ENCODE measurements around the gene TMEM121.
A peak's percentile ranks its signal among the peaks of the same experiment; 100 is the strongest.

Gene TMEM121

DNA sequence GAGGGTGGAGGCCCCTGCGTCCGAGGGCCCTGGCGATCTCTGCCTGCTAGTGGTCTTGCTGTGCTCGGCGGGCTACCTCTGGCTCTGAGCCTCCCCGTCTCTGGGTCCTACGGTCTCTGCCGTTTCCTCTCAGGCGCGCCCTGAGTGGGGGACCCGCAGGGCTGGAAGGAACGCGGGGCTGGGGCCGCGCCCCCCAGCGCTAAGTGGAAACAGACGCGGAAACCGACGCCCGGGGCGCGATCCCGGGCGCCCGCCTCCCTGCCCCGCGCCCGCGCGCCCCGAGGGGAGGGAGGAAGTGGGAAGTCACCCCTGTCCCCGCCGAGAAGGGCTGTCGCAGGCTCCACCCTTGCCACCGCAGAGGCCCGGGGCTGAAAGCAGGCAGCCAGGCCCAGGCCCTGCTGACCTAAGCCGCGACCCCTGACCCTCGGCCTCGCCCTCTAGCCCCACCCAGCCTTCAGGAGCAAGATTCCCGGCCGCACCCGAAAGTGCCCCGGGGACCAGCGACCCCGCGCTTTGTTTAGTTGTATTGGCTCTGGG lies 38.9 kb upstream of the TMEM121 start:
- DNase-seq: peak in 1 of 2 experiments; percentile 6

DNA sequence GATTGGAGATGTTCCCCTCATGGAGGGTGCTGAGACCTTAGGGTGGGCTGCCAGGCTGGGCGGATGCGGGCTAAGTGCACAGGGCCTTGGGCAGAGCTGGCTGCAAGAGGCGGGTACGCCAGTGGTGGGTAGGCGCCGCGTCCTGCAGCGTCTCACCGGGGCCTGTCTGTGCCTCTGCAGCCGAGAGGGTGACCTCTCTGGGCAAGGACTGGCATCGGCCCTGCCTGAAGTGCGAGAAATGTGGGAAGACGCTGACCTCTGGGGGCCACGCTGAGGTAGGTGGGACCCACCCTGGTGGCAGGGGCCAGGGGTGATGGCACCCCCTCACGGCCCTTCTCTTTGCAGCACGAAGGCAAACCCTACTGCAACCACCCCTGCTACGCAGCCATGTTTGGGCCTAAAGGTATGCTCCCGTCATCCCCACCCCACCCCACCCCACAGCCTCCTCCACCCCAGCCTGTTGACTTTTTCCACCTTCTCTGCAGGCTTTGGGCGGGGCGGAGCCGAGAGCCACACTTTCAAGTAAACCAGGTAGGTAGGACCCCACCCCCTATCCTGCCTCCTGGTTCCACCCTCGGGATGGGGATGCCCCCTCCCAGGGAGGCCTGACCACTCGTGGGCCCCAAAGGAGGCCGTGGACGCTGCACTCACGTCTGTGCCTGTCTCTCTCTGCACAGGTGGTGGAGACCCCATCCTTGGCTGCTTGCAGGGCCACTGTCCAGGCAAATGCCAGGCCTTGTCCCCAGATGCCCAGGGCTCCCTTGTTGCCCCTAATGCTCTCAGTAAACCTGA lies 38.2 kb upstream of the TMEM121 start:
- DNase-seq: no peak

DNA sequence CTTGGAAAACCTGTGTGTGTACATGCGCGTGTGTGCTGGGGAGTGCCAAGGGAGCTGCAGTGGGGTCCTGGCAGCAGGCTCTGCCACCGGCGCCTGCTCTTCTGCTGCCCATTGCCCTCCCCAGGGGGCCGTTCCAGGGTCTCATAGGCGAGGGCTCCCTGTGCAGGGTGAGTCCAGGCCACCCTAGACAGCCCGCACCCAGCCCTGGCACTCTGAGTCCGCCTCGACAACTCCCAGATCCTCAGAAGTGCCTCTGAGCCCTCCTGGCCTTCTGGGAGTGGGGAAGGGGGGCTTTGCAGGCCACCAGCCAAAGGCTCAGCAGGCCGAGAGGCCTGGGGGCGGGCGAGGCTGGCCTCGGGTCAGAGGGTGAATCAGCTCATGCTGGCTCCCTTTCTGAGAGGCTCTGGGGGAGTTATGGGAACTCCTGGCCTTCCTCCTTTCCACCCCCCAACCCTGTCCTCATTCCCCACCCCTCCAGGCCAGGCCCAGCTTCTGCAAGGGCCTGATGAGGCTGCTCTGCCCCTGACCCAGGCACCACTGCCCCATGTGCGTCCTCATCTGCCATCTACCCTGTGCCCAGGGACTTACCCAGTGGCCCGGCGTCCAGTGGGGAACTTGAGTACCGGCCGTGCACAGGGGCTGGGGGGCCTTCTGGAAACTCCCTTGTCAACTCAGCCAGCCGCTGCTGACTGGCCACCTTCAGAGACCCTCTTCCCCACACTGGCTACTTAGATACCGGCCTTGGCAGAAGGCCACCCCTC lies 37.4 kb upstream of the TMEM121 start:
- no peak for DNase-seq

DNA sequence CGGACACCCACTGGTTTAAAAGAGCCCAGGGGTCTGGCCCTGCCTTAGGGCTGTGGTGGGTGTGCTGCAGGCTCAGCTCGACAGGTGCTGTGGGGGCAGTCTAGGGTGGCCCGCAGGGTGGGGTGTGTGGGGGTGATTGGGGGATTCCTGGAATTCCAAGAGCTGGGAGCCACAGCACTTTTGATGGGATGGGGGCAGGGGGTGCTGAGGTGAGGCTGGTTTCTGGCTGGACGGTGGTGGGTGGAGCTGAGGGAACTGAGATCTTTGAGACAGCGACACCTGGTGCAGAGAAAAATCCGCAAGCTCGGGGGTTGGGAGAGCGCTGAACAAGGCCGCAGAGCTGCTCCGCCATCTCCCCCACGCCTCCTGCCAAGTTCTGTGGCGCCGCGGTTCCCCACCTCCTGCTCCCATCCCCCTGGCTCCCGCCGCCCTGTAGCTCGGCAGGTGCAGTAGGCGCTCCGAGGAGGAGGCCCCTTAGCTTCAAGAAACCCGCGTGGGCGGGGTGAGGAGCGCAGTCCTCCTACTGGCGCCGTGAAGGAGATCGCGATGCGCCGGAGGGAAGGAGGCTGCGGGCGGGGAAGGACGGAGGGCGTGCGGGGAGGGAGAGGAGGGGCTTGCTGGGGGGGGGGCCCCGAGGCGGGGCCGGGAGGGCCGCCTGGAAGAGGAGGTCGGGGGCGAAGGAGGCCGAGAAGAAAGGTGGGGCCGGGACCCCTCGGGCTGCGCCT lies 36.7 kb upstream of the TMEM121 start:
- DNase-seq: peak; percentile 74

DNA sequence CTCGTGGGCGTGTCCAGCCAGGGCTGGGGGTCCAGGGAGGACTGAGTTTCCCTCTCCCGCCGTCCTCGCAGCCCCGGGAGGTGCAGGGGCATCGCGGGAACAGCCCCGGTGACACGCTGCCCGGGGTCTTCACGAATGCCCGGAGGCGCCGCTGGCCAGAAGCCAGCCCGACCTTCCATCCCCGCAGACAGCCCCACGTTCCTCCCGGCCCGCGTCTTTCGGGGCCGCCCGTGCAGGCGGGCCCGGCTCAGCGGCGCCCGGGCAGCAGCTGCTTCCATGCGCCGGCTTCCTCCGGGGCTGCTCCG lies 36.2 kb upstream of the TMEM121 start:
- DNase-seq: no peak

DNA sequence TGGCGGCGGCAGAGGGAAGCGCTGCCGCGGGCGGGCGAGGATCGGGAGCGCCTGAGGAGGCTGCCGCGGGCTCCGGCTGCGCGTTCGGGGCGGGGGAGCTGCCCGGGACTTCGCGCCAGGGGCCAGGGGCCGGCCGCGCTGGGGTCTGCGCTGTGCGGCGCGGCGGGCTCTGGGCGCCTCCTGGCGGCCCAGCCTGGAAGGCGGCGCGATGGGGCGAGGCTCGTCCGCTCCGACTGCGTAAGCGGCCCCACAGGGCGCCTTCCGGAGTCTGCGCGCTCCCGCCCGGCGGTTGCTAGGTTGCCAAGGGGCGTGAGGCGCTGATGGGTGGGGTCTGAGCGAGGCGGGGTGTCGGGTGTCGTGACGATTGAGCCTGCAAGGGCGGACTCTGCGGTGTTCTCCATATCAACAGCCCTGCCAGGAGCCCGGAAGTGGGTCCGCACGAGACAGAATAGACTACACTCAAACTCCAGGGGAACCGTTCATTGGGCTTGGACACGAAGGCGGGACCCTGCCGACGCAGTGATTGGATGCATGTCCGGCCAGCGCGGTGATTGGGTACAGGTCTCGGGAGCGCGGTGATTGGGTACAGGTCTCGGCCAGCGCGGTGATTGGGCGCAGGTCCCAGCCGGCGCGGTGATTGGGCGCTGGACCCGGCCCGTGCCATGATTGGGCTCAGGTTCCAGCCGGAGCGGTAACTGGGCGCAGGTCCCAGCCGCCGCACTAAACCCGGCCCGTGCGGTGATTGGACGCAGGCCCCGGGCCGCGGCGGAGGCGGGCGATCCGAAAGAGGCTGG lies 35.6 kb upstream of the TMEM121 start, which contains the start of gene TEDC1:
Gene TEDC1, plus strand, starts transcription at position 675 of the 794 bp plus-strand sequence. CDS start 130 bp downstream, outside the sequence.
- DNase-seq: peak; percentile 100

DNA sequence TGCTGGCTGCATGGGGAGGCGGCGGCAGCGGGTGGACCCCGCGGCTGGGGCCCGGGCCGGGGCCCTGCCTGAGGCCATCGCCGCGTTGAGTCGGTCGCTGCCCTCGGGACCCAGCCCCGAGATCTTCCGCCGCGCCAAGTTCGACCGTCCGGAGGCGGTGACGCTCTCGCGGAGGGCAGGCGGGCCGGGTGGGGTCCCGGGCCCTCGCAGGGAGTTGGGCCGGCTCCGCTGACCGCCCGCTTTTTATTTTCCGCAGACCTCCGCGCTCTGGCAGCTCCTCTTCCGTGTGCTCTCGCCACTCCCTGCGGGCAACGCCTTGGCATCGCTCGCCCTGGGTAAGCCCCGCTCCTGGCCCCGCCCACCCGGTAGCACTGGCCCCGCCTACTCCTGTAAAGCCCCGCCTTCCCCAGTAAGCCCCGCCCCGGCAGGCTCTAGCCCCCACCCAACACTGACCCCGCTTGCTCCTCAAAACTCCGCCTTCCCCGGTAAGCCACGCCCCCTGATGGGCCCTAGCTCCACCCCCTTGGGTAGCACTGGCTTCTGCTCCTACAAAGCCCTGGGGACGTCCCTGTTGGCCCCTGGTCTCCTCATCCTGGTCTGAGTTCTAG lies 34.9 kb upstream of the TMEM121 start:
- DNase-seq: peak; percentile 44 to 68

DNA sequence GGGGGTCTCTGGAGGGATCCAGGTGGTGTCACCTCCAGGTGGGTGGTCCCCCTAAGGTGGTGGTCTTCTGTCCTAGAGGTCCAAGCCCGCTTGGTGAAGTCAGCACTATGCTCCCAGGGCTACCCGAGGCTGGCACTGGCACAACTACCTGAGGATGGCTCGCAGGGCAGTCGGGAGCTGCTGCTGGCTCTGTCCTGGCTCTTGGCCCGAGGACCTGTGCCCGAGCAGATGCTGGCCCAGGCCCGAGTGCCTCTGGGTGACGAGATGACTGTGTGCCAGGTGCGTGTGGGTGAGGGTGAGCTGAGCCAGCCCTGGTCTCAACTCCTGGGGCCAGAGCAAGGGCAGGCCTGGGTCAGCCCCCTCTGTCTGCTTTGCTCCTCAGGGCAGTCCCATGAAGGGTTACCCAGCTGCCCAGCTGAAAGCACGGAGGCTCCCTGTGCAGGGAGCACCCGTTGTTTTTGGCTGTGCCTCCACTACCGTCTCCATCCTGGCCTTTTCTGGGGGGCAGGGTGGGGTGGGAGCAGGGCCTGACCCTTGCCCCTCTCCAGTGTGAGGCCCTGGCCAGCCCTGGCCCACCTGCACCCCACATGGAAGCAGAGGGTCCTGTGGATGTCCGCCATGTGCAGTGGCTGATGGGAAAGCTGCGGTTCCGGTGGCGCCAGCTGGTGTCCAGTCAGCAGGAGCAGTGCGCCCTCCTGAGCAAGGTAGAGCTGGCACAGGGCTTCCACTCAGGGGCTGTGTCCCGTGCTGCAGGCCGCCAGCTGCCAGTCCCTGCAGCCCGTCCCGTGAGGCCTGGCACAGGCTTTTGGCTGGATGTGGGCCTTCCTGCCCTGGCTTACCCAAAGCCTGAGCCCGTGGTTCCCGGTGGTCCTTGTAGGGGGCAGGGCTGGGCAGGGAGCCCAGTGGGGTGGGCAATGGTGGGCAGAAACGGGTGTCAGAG lies 34.1 kb upstream of the TMEM121 start:
- no peak for DNase-seq

DNA sequence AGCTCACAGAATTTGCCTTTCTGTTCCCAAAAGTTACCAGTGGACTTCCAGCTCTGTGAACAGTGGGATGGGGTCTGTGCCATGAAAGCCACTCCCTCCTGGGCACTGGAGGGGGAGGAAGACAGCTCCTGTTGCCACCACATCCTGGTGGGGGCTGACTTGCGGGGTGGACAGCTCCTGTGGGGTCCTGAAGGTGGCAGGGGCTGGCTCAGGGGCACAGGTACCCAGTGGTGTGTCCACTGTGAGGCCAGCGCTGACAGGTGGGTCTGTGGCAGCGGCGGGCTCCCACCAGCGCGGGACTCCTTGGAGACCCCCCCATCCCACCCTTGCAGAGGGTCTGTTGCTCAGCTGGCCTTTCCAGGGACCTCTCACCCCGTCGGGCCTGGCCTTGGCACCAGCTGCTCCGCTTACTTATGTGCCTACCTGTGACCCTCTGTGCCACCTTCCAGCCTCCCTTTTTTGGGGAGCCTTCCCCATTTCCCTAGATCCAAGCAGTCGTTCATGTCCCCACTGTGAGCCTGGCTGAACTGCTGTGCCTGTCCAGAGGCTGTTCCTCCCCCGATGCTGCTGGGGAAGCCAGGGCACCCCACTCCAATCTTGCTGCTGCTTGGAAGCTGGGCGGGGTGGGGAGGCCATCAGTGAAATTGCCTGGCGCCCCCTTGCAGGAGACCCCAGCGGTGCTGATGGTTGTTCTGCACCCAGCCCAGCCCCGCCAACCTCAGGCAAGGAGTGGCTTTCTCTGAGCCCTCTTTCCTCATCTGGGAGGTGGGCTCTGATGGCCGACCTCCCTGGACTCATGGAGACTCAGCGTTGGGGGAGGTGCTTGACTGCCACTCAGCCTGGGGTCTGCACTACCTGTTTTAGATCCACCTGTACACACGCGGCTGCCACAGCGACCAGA lies 33.2 kb upstream of the TMEM121 start:
- DNase-seq: no peak

DNA sequence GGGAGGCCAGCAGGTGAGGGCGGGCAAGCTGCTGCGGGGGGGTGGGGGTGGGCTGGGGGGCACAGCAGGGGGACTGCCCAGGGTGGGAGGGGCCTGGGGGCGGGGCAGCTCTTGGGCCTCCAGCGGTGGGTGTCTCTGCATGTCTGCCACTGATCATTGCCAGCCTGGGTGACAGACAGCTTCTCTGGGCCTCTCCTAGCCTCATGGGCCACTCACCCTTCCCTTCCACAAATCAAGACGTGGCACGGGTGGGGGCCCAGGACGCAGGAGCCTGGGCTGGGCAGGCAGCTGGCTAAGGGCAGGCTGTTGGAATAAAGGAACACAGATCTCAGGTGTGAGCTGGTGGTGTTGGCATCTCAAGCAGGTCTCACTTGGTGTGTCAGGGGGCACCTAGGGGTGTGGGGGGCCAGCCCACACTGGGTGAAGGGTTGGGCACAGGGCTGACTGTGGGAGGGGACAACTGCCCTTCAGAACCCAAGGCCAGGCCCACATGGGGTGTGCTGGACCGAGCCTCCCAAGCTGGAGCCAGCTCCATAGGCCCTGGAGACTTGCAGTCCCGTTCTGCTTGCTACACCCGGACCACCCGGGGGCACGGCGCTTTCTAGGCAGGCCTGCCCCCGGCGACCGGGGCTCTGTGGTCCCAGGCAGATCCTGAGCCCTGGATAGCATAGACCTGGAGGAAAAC lies 32.3 kb upstream of the TMEM121 start:
- DNase-seq: no peak

DNA sequence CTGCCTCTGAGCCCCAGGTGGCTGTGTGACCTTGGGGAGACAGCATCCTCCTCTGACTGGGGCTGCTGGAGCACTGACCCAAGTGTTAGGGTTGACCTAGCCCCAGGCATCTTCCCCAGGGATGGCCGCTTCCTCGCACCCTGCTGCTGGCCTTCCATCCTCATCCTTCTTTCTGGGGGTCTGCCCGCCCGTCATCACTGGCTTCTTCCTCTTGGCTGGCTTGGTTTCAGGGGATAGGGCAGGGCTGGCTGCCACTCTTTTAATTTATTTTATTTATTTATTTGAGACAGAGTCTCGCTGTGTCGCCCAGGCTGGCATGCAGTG lies 31.8 kb upstream of the TMEM121 start:
- DNase-seq: no peak

DNA sequence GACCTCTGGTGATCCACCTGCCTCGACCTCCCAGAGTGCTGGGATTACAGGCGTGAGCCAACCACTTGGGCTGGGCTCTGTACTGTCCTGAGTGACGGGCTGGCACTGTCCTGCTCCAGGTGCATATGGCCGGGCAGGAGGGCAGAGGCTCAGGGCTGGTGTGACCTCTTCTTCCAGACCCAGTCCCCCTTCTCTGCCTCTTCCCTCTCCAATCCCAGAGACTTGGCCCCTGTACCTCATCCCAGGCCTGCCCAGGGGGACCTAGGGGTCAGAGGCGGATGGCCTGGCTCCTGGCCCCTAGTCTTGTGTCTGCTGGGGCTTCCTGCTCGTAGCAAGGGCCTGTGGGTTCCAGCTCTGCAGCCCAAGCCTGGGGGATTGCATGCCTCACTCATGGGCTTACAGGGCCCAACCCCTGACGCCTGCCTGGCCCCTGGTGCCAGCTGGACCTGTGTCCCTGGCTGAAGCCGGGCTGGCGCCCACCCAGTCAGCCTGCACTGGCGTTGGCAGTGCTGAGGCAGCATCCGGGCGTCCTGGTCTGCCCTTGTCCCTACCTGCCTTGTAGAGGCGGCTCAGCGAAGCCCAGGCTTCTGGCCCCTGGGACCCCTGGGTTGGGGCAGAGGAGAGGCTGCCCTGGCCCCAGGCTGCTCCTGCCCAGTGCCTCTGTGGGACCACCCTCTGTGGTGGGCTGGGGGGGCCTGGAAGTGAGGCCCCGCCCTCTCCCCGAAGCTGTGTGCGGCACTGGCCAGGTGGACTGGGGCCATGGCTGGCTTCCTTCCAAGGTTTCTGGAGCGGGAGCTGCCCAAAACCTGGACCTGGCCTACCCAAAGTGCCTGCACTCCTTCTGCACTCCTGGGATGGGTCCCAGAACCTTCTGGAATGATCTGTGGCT lies 31.0 kb upstream of the TMEM121 start:
- DNase-seq: no peak

DNA sequence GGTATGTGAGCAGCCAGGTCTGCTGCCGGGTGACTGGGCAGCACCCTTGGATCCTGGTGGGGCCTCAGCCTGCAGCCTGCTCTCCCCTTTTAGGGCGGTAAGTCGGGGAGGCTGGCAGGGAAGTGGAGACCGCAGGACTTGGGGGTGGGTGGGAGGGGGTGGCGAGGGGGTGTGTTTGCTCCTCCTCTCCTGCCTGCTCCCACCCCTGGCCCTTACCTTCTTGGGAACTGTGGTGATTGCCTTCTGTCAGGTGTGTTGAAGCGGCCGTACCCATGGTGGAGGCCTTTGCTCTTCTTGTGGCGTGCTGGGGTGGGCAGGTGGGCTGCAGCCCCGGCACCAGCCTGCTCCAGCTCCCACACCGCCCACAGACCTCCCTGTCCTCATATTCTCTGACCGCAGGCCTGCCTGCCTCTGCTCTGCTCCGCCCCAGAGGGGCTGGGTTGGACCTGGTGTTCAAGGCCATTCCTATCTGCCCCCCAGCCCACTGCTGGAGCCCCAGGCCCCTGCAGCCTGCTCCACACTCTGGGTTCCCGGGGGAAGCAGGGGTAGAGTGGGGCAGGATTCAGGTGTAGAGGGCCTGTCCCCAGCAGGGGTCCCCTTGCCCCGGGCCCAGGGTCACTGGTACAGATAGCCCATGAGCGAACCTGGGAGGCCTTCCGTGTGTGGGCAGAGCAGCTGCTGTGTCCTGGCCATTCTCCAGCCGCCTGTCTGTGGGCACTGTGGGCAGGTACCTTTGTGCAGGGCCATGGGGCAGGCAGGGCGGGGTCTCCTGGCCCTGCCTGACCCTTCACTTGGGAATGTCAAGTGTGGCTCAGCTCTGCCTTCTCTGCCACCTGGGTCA lies 30.2 kb upstream of the TMEM121 start:
- no peak for DNase-seq

DNA sequence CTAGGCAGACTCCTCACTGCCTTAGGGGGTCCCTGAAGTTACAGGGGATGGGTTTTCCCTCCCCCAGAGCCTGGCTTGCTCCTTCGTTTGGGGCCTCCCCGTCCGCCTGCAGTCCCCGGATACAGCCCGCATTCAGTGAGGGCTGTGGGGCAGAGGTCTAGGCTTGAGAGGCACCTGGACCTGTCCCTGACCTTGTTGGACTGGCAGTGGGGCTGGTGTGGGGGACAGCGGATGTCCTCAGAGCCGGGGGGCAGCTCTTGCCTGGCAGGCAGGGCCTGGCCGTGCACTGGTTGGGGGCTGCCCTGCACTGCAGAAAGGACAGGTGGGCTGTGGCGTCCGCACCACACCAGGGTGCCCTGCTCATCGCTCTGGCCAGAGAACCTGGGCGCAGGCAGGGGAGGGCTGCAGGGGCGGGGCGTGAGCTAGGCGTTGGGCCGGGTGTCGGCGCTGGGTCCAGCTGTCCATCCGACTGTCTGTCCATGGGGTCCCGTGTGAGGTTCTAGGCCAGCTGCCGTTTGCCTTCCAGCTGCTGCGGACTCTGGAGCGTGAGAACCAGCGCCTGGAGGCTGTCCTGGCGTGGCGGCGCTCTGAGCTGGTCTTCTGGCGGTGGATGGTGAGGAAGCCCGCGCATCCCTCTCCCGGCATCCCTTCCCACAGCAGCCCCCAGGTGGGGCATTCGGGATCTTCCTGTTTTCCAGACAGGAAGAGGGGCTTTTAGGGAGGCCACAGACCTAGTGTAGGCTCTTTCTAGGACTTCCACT lies 29.4 kb upstream of the TMEM121 start:
- DNase-seq: no peak

DNA sequence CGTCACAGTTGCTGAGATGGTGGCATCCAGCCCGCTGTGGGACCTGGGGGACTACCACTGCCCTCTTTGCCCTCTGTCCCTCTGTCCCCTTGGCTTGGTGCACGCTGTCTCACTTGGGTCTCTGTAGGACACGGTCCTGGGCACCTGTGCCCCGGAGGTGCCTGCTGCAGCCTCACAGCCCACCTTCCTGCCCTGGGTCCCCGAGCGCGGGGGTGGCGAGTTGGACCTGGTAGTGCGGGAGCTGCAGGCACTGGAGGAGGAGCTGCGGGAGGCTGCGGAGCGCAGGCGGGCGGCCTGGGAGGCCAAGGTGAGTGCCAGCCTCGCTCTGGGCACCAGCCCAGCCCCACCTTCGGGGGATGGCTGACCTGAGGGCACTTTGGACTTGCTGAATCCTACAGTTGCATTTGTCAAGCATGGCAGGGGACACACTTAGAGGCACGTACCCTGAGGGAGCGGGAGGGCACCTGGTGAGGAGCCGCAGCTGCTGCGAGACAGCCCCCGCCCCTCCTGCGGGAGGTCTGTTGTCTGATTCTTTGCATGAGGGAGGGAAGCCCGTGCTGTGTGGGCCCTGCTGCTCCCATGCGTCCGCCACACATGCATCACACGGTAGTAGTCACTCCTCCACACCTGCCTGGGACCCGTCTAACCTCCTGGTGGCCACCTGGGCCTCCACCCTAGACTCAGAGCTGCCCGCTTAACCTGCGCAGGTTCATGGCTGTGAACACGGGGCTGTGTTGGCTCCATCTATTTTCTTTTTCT lies 28.5 kb upstream of the TMEM121 start:
- DNase-seq: no peak
